Embryonic facial prominence (tissue), 1 donor: ENCODE measurements around the gene ZCCHC7.

Experiments
- DNase-seq: peaks from one replicate; pipeline ENCODE4 v3.0.0-alpha.2; 2016; ENCODE audit errors: extremely low spot score

ZCCHC7 gene

DNA sequence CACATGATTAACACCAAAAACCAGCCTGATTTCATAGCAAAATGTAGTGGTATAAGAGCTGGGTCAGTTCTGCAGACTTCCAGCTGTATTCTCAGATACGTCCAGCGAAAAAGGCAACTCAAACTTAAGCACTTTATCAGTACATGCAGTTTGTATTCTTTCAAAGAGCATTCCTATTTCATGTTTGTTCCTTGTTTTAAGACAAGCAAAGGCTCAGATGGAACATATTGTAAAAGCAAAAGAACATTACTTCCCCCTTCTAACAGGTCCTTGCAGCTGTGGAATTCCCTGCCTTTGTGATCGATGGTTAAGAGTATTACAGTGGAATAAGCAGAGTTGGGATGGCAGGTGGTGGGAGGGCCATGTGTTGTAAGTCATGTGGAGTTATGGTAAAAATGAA lies 215.8 kb downstream of the ZCCHC7 start:
- no peak for DNase-seq

DNA sequence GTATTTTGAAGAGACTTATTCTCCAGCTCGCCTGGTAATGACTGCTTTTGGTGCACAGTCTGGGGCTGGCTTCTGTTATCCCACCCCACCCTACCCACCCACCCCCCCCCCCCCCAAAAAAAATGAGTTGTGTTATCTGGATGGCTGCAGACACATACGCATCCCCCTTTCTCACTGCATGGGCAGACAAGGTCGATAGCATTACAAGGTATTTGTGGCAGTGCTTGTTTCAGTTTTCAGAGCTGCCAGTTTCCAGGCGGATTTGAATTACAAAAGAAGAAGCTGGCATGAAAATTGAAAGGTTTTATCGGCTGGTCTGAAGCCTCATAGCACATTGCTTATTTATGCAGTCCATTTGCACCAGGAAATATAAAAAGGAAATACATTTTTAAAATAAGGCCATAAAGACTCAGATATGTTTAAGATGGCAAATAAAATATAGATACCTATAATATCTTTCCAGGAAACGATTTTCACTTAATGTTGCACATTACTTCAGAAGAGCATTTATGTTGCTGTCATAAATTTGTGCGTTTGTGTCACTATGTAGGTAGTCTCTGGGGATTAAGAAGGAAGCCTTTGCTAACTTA lies 217.0 kb downstream of the ZCCHC7 start:
- DNase-seq, result no peak

DNA sequence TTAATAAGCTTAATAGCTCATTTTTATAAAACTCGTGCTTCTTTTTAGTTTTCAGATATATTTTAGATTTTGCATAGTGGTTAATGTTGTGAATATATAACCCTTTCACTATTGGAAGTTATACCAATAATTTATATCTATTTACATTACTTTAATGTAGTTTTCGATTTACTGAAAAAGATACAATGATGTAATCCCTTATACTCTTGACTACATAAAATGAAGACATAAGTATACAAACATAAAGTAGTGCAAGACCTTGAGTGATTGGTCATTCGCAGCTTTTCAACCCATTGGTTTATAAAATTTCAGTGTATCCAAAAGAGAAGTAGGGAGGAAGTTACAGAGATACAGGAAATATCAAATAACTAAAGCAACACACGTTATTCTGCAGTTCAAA lies 217.8 kb downstream of the ZCCHC7 start:
- no peak for DNase-seq

DNA sequence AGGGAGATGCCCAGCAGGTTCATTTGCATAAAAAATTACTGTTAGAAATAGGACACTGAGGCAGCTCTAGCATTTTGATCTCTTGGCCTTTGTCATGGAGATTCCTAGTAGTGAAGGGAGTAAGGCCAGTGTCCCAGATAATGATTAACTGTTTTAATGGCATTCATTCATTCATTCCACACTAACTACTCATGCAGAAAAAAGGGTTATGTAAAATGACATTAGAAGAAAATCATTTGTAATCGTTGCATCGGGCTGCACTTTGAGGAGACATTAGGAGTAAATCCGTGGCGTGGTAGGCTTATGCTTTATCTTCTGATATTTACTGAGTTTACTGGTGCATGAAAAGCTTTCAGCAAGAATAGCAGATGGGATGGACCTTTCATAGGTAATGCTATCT lies 219.5 kb downstream of the ZCCHC7 start:
- DNase-seq, result no peak

DNA sequence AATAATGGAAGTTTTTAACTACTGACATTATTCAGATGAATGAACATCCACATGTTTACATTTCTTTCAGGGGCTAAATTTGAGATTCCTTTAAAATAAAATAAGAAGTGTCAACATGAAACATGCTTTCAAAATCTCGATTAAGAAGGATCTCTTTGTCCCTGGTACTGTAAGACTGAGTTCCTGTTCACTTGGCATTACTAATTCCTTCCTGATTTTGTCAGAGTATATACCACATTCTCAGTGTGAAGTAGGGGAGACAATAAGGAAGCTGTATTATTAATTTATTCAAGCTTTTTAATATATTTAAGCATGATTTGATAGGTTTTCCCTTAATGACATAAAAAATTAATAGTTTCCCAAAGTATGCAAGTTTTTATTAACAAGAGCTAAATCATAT lies 220.6 kb downstream of the ZCCHC7 start:
- no peak for DNase-seq

DNA sequence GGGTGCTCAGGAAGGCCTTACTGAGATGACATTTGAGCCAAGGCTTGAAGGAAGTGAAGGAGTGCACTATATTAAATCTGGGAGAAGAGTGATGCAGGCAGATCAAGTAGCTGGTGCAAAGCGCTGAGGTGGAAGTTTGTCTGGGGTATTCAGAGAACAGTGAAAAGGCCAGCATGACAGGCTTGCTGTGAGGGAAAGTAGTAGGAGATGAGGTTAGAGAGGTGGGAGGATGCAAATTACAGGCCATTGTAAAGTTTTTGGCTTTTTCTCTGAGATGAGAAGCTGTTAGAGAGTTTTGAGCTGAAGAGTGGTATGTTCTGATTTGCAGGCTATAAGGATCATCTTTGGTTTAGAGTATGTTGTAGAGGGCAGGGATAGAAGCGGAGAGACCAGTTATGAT lies 221.3 kb downstream of the ZCCHC7 start:
- DNase-seq, result no peak

DNA sequence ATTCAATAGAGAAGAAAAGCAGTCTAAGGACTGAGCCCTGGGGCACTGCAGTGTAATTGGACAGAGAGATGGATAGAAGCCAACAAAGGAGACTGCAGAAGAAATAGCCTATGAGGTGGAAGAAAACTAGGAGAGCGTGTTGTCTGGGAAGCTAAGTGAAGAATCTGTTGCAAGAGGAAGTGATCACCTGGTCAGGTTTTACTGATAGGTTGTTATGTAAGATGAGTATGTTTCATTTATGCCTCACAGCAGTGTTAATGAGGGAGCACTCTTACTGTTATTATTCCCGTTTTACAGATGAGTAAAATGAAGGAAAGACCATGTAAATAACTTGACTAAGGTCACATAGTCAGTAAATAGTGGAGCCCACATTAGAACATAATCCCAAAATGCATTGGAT lies 222.1 kb downstream of the ZCCHC7 start:
- no peak for DNase-seq

DNA sequence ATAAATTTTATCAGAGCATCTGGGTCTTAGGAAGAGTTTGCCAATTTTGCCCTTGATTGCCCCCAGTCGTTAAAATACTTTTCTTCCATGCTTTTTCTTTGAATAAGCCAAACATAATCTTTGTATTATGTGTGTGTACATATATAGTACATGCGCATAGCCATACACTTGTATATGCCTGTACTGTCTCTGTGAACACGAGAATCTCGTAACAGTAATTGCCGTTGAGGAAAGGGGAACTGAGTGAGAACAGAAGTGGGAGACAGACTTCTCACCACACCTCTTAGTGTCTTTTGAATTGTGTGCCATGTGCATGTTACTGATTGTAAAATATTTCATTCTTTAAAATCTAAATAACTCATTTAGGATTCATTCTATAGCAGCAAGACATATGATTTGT lies 222.5 kb downstream of the ZCCHC7 start:
- DNase-seq, result no peak

DNA sequence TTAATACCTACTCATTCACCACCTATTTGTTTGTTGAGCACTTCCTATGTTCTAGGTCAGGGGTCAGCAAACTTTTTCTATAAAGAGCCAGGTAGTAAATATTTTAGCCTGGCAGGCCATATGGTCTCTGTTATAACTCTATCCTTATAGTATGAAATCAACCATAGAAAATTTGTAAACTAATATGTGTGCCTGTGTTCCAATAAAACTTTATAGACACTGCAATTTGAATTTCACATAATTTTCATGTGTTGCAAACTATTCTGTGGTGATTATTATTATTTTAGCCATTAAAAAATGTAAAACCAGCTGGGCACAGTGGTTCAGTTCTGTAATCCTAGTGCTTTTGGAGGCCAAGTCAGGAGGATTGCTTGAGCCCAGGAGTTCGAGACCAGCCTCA lies 223.3 kb downstream of the ZCCHC7 start:
- no peak for DNase-seq

DNA sequence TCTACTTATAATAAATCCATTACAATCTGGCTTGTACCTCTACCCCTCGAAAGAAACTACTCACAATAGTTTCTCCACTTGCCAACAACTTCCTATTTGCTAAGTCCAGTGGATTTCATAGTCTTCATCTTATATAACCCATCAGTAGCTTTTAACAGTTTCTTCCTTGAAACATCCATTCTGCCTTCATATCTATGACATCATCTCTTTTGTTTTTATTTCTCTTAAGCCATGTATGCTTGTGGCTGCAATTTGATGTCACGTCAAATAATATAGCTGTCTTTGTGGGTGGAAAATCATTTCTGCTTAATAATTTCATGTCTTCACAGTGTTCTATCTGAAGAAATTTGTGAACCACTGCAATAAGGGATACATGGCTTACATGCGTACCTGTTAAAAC lies 224.7 kb downstream of the ZCCHC7 start:
- DNase-seq, result no peak

DNA sequence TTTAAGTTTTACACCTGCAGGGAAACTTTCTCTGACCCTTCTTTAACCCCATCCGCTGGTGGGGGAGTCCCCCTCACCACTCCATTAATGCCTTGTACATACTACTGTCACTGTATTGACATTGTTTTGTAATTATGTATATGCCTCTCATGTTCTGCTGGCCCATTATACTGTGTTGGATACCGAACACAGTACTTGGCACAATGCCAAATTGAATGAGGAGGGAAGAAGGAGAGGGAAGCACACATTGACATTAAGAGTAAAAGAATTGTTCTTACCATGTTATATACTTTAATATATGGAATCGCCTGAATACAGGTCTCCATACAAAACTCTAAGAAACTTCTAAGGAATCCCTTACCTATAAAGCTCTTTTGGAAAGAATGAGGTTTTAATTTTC lies 228.5 kb downstream of the ZCCHC7 start:
- DNase-seq, result no peak

DNA sequence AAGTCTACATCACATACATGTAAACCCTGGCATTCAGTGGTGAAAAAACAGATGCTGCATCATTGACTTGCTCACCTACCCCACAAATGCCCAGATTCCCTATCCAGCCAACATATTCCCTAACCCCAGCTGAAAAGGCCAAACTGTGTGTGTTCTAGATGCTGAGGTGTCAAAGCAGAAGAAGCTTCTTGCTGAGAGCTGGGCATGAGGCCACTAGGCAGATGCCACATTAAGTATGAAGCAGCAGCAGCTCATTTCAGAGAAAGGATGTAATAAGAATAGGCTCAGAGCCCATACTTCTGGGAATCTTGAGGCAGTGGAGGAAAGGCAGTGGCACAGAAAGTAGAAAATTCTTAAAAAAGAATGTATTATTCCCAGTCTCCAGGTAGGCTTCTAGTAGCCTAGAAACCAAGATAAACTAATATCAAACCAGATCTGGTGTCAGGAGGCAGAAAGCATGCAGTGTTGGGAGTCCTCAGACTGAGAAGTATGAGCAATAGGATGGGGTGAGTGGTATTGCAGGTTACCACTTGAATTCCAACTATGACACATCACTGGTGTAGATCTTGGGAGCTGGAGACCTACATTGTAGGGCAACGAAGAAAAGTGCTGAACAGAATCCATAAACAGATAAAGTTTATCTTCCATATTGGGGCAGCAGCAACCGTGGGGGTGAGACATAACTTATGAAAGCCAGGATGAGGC lies 230.3 kb downstream of the ZCCHC7 start:
- no peak for DNase-seq

DNA sequence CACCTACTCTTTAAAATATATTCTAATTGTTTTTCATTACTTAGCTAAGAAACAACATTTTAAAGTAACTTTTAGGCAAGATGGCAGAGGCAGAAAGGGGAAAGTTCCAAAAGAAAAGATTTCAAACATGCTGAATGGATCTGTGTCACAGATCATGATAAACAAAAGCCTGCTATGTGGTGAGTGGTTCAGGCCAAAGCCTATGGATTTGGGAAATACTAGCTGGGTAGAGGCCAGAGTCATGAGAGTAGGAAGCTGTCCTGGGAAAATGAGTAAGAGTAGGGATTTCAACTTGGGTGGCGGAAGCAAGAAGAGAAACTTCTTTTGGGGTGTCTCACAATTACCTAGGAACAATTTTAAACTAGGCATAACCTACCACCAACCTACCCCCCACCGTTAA lies 233.4 kb downstream of the ZCCHC7 start:
- no peak for DNase-seq

DNA sequence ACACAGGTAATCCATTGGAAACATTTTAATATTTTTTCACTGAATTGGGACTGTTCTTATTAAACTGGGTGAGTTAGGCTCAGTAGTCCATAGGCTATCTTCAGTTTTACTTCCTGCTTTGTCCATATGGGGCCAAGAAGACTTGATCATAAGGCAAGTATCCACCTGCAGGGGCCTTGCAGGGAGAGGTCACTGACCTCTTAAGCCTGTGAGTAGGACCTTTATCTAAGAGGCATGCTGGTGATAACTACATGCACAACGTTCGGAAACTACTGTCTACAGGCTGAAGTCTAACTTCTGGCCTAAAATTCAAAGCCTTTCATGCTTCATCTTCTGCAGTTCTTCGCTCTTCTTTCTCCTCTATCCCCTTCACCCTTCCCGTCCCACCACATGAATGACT lies 242.1 kb downstream of the ZCCHC7 start:
- DNase-seq, result no peak

DNA sequence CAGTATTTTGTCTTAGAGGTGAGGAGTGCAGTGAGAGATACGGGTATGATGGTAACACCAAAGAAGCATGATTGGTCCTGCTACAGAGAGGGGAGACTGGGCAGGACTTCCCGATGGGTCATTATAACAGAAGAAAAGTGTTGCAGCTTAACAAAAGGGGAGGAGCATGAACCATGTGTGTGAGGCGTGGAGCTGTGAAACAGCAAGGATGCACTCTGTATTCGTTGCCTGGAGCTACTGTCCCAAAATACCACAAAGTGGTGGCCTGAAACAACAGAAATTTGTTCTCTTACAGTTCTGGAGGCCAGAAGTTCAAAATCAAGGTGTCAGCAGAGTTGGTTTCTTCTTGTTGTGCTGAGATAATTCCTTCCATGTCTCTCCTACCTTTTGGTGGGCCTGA lies 242.8 kb downstream of the ZCCHC7 start:
- no peak for DNase-seq

DNA sequence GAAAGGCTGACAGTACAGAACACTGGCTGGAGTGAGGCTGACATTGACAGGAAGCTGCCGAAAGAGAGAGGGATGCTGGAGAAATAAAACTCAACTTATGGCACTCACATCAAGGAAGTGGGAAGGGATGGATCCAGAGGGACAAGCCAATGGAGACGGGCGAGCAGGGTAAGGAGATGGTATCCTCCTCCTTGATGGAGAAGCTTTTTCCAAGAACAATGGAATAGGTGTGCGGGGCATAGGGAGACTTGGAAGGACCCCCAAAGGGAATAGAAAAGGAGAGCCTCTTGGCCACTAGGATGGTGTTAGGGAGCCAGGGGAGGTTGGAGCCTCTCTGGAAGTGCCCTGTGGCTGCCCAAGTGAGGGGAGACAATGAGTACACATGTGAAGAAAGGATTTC lies 243.8 kb downstream of the ZCCHC7 start:
- DNase-seq, result no peak

DNA sequence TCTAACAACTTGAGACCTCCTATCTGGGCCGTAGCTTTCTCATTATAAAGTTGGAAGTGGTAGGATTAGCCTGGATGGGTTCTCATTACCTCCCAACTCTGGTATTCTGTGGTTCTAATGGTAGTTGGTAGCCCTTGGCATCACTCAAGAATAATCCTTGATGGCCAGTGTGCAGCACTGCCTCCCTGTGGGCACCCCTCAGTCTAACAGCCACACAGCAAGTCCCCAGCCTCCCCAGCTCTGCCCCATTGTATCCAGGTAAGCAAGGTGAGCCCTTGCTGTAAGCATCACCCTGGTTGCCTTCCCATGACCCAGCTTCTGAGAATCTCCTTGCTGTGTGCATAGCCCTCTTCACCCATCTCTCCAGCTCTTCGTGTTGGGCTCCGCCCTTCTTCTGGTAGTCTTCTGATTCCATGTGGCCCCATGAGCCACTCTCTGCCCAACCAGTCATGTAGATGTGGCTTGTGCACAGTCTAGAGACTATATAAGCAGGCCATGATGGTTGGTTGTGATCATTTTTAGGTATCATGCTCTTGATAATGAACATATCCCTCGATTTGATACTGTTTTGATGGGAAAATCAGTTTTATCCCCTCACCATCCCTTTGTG lies 244.5 kb downstream of the ZCCHC7 start:
- DNase-seq, result no peak

DNA sequence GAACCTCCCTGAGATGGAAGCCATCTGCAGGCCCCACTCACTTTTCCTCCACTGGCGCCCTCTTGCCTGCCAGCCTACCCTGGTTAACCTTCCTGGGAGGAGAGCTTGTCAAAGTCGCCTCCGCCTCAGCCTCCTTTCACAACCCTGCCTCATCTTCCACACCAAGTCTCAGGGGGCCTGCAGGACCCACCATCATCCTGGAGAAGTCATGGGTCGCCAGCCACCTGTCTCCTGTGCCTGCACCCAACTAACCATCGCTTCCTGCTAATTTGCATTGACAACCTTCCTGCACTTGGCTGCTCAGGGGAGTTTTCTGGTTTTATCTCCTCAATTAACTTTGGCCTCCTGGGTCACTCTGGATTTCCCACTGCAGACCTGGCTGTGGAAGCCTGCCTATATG lies 249.3 kb downstream of the ZCCHC7 start:
- DNase-seq, result no peak

DNA sequence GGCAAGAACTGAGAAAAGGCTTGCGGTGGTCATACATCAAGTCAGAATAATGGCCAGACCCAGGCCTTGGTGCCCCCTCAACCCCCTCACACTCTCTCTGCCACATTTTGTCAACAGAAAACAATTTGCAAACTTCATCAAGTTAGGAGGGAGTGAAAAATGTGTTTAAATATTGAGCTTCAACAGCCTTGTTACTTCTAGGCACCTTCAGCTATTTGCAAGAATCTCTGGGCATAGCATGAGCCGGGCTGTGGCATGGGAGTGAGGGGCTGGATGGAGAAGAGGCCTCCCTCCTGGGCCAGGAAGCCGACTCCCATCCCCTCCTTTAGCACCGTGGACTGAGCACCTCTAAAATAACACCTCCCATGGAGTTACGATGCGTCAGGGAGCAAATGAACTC lies 249.9 kb downstream of the ZCCHC7 start:
- DNase-seq, result no peak

DNA sequence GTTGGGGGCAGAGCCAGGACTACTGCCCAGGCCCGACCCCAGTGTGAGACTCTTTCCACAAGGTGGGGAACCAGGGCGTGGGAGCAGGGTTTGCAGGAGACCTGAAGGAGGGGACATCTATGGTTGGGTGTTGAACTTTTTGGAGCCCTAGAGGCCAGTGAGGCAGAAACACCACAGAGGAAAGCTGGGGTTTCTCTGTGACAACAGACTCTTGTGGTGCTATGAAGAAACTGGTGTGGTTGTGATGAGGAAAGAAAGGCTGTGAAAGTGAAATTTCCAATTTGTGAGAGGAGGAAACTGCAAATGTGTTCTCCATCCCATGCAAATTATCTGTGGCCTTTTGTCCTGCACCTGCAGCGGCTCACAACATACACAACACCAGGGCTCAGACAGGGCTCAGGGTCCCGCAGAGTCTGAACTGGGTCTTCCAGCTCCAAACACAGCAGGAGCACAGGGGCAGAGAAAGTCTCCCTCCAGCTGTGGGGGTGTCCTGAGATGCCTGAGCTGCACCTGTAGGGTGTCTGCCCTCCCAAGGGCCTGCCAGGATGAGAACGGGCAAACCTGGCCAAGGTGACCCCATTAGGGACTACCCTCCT lies 250.7 kb downstream of the ZCCHC7 start:
- DNase-seq, result no peak

DNA sequence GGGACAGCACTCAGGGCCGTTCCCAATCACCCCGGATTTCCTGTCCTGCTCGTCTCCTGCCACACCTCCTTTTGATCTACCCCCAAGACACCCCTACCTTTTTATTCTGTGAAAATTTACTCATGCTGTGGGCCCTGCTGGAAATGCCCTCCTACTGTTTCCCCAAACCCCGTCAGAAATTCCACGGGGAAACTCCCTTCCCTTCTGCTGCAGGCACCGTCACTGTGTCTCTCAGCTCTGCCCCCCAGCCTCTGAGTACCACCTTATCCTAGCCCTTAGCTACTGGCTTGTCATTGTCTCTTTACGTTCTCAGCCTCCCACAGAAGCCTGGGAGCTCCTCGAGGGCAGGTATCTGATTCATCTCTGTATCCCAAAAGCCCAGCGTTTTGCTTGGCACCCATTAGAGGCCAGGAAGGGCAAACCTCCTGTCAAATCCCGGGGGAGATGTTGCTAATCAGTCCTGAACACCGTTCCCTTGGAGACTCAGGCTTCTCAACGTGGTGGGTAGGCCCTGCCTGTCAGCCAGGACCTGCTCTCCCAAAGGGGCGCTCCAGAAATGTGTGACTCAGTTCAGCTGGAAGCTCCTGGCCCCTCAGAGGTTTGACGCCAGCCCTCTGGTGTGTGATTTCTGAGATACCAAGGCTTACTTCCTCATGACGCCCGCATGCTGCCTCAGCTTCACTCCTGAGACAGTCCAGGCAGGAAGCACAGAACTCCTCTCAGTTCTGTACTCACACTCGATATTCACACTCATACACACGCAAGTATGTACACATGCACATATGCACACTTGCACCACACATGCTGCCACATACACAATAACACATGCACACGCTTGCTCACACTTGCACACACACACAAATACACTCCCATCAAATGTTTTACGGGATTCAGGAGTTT lies 251.4 kb downstream of the ZCCHC7 start:
- no peak for DNase-seq

DNA sequence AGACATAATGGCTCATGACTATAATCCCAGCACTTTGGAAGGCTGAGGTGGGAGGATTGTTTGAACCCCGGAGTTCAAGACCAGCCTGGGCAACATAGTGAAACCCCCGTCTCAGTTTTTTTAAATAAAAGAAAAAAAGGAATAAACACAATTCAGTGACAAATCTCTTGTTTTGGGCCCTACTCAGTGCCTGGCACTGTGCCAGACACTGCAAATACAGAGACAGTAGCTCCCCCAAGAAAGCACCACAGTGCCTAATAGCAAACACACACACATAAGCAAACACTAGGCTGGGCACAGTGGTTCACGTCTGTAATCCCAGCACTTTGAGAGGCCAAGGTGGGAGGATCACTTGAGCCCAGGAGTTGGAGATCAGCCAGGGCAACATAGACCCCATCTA lies 252.5 kb downstream of the ZCCHC7 start:
- no peak for DNase-seq
